IPS DF 6.9 (cell line): ENCODE results near the gene SIPA1L2.

ENCODE experiments used
- DNase-seq: peaks from one replicate; pipeline ENCODE4 v3.0.0-alpha.2; 2013; ENCODE audit warnings: low read depth, low spot score
- H3K27ac ChIP-seq: one replicate; pipeline ENCODE4 v1.5.1; 2013; ENCODE audit warnings: low read length, control low read depth
- H3K27me3 ChIP-seq: 2 replicates; pipeline ENCODE4 v1.6.1; 2013; ENCODE audit warnings: mild to moderate bottlenecking, low read length; ENCODE audit not compliant: control insufficient read depth, insufficient read depth
- H3K36me3 ChIP-seq: 2 replicates; pipeline ENCODE4 v1.6.1; 2013; ENCODE audit warnings: low read length; ENCODE audit not compliant: control insufficient read depth, insufficient read depth
- H3K4me1 ChIP-seq: 2 replicates; pipeline ENCODE4 v1.6.1; 2013; ENCODE audit warnings: low read length; ENCODE audit not compliant: control insufficient read depth, insufficient read depth
- H3K4me3 ChIP-seq: 2 replicates; pipeline ENCODE4 v1.5.1; 2013; ENCODE audit warnings: mild to moderate bottlenecking, low read length
- H3K9me3 ChIP-seq: 2 replicates; pipeline ENCODE4 v1.6.1; 2013; ENCODE audit warnings: low read length, inconsistent platforms; ENCODE audit not compliant: control insufficient read depth, insufficient read depth
- WGBS: extraction: QIAGEN DNeasy Blood & Tissue Kit; methylation state at CpG from one replicate; pipeline ENCODE4 v1.1.7; 2013; ENCODE audit warnings: mixed read lengths, missing lambda C conversion rate; ENCODE audit not compliant: insufficient read length, insufficient coverage; 5-methylcytosine and 5-hydroxymethylcytosine counted together

The SIPA1L2 gene

GRCh38 chr1:232644209-232644608 lies 14.3 kb upstream of the SIPA1L2 start:
- no peaks in the 10 kb centered on the region for H3K4me1 ChIP-seq
- H3K27me3 ChIP-seq: no peaks in the 10 kb centered on the region
- H3K9me3 ChIP-seq: no peaks in the 10 kb centered on the region
- no peak overlapping the region for H3K4me3 ChIP-seq
- H3K27ac ChIP-seq: no peak overlapping the region
- no peaks in the 10 kb centered on the region for H3K36me3 ChIP-seq
- DNase-seq: no peak
- WGBS: no CpG with 5 or more reads among the region's 1 CpG

- Histone ChIP-seq H3K27me3 (no peaks in the 10 kb centered on the region), H3K9me3 (no peaks in the 10 kb centered on the region), H3K27ac (no peak overlapping the region), H3K4me1 (no peaks in the 10 kb centered on the region), H3K36me3 (no peaks in the 10 kb centered on the region), H3K4me3 (no peak overlapping the region)
- DNase-seq: no peak
Measured at GRCh38 chr1:232643251-232643650, 13.3 kb upstream of the SIPA1L2 start.

GRCh38 chr1:232641507-232641906 lies 11.6 kb upstream of the SIPA1L2 start:
- H3K4me1 ChIP-seq: no peaks in the 10 kb centered on the region
- no peak overlapping the region for H3K27ac ChIP-seq
- H3K9me3 ChIP-seq: no peaks in the 10 kb centered on the region
- no peak for DNase-seq
- H3K4me3 ChIP-seq: no peak overlapping the region
- WGBS: no CpG with 5 or more reads among the region's 6 CpGs
- H3K36me3 ChIP-seq: no peaks in the 10 kb centered on the region
- H3K27me3 ChIP-seq: no peaks in the 10 kb centered on the region

GRCh38 chr1:232636799-232637198 lies 6.9 kb upstream of the SIPA1L2 start:
- Histone ChIP-seq H3K4me3 (no peak overlapping the region), H3K4me1 (no peaks in the 10 kb centered on the region), H3K27ac (no peak overlapping the region), H3K36me3 (no peaks in the 10 kb centered on the region), H3K27me3 (no peaks in the 10 kb centered on the region; the same call in 1 of the 2 replicates), H3K9me3 (no peaks in the 10 kb centered on the region)
- DNase-seq: no peak
- no CpG with 5 or more reads among the region's 2 CpGs for WGBS

GRCh38 chr1:232635778-232636356 lies 5.9 kb upstream of the SIPA1L2 start:
- Histone ChIP-seq H3K27me3 (peaks cover 3% of the 10 kb centered on the region; the same call in 1 of the 2 replicates), H3K36me3 (no peaks in the 10 kb centered on the region), H3K27ac (no peak overlapping the region), H3K4me3 (no peak overlapping the region), H3K9me3 (no peaks in the 10 kb centered on the region), H3K4me1 (no peaks in the 10 kb centered on the region)
- DNase-seq: no peak
- WGBS: no CpG with 5 or more reads among the region's 3 CpGs

- H3K27ac ChIP-seq: no peak overlapping the region
- peaks cover 3% of the 10 kb centered on the region; the same call in 1 of the 2 replicates for H3K27me3 ChIP-seq
- H3K4me1 ChIP-seq: no peaks in the 10 kb centered on the region
- H3K4me3 ChIP-seq: no peak overlapping the region
- DNase-seq: no peak
- no peaks in the 10 kb centered on the region for H3K36me3 ChIP-seq
- no peaks in the 10 kb centered on the region for H3K9me3 ChIP-seq
Measured at GRCh38 chr1:232635279-232635678, 5.3 kb upstream of the SIPA1L2 start.

GRCh38 chr1:232634096-232634495 lies 4.2 kb upstream of the SIPA1L2 start:
- H3K9me3 ChIP-seq: no peaks in the 10 kb centered on the region
- WGBS: no CpG with 5 or more reads among the region's 5 CpGs
- peaks cover 4% of the 10 kb centered on the region; the same call in 1 of the 2 replicates for H3K27me3 ChIP-seq
- H3K27ac ChIP-seq: no peak overlapping the region
- DNase-seq: no peak
- H3K4me3 ChIP-seq: no peak overlapping the region
- no peaks in the 10 kb centered on the region for H3K4me1 ChIP-seq
- H3K36me3 ChIP-seq: no peaks in the 10 kb centered on the region

GRCh38 chr1:232630894-232631195 lies 912 bp upstream of the SIPA1L2 start:
- Histone ChIP-seq H3K36me3 (no peaks in the 10 kb centered on the region), H3K4me1 (no peaks in the 10 kb centered on the region), H3K27ac (no peak overlapping the region), H3K27me3 (peaks cover 7% of the 10 kb centered on the region), H3K9me3 (no peaks in the 10 kb centered on the region), H3K4me3 (peak overlapping the region; percentile 59; the same call in 1 of the 2 replicates)
- no CpG with 5 or more reads among the region's 8 CpGs for WGBS
- no peak for DNase-seq

- Histone ChIP-seq H3K36me3 (no peaks in the 10 kb centered on the region), H3K27me3 (peaks cover 7% of the 10 kb centered on the region), H3K4me3 (peak overlapping the region; percentile 59; the same call in 1 of the 2 replicates), H3K9me3 (no peaks in the 10 kb centered on the region), H3K4me1 (no peaks in the 10 kb centered on the region), H3K27ac (no peak overlapping the region)
- WGBS: no CpG with 5 or more reads among the region's 96 CpGs
- no peak for DNase-seq
Measured at GRCh38 chr1:232629250-232630046, 485 bp downstream of the SIPA1L2 start.

- Histone ChIP-seq H3K36me3 (no peaks in the 10 kb centered on the region), H3K27me3 (peaks cover 7% of the 10 kb centered on the region), H3K4me3 (peak overlapping the region; percentile 59; the same call in 1 of the 2 replicates), H3K27ac (no peak overlapping the region), H3K4me1 (no peaks in the 10 kb centered on the region), H3K9me3 (no peaks in the 10 kb centered on the region)
- no CpG with 5 or more reads among the region's 13 CpGs for WGBS
- no peak for DNase-seq
Measured at GRCh38 chr1:232628335-232629249, 1.3 kb downstream of the SIPA1L2 start.
